A673 (cell line): Measurements from ENCODE around the gene STK10. TPM values are rescaled to one million over a fixed set of nuclear protein-coding genes. Genes with fewer than 3 reads are reported as not detected.

ENCODE experiments used
- BruUV-seq: library from RNA; stranded (reverse); fragments of 400-500 nt; replicated peaks from 2 replicates; lab custom pipeline; 2021; lab: Mats Ljungman, UMichigan
- CTCF ChIA-PET: fragments of 300-600 bp; sonication (Branson Sonifier 250); formaldehyde crosslinking; loops from one replicate; lab custom pipeline; 2022; ENCODE audit warnings: antibody characterized with exemption; lab: Charles Lee
- POLR2A ChIA-PET: fragments of 300-600 bp; sonication (Branson Sonifier 250); formaldehyde crosslinking; loops from one replicate; lab custom pipeline; 2022; ENCODE audit warnings: antibody characterized with exemption; ENCODE audit not compliant: low non-redundant PET; lab: Charles Lee
- DNase-seq: peaks from one replicate; pipeline ENCODE4 v3.0.0-alpha.2; 2015; ENCODE audit warnings: low spot score
- H3K27ac ChIP-seq: fragments of 200-600 bp; sonication (generic); 2 replicates; pipeline ENCODE4 v1.5.1; 2016; ENCODE audit warnings: mixed run types, low read depth, mild to moderate bottlenecking, mixed read lengths, antibody characterized with exemption, low read length; ENCODE audit not compliant: poor library complexity, severe bottlenecking
- H3K27me3 ChIP-seq: fragments of 200-600 bp; sonication (generic); replicated peaks from 2 replicates; pipeline ENCODE4 v1.6.1; 2017; ENCODE audit warnings: mixed run types, low read depth, mild to moderate bottlenecking, mixed read lengths, antibody characterized with exemption, low read length; ENCODE audit not compliant: insufficient read depth, poor library complexity
- H3K36me3 ChIP-seq: fragments of 200-600 bp; sonication (generic); 2 replicates; pipeline ENCODE4 v1.6.1; 2016; ENCODE audit warnings: mixed run types, mild to moderate bottlenecking, mixed read lengths, antibody characterized with exemption, low read length; ENCODE audit not compliant: insufficient read depth, poor library complexity, severe bottlenecking
- H3K4me1 ChIP-seq: fragments of 200-600 bp; sonication (generic); 2 replicates; pipeline ENCODE4 v1.6.1; 2017; ENCODE audit warnings: mixed run types, mild to moderate bottlenecking, mixed read lengths, antibody characterized with exemption, low read length; ENCODE audit not compliant: insufficient read depth, poor library complexity, severe bottlenecking
- H3K4me3 ChIP-seq: fragments of 200-600 bp; sonication (generic); 2 replicates; pipeline ENCODE4 v1.5.1; 2016; ENCODE audit warnings: low read depth, mixed run types, mild to moderate bottlenecking, mixed read lengths, low read length; ENCODE audit not compliant: poor library complexity, severe bottlenecking
- H3K9me3 ChIP-seq: fragments of 200-600 bp; sonication (generic); 2 replicates; pipeline ENCODE4 v1.6.1; 2016; ENCODE audit warnings: mixed run types, low read depth, mild to moderate bottlenecking, mixed read lengths, antibody characterized with exemption, low read length; ENCODE audit not compliant: poor library complexity, severe bottlenecking
- CTCF ChIP-seq: fragments of 300-800, 200-600 bp; sonication (generic); conservative IDR thresholded peaks from 2 replicates; pipeline ENCODE4 v1.5.1; 2017; ENCODE audit warnings: low read depth, mild to moderate bottlenecking, antibody characterized with exemption, low read length, moderate library complexity, mixed read lengths
- EZH2 ChIP-seq: fragments of 200-600 bp; sonication (generic); IDR thresholded peaks from 2 replicates; pipeline ENCODE4 v1.6.1; 2017; ENCODE audit warnings: borderline replicate concordance, low read depth, mild to moderate bottlenecking, mixed read lengths, antibody characterized with exemption, low read length; ENCODE audit not compliant: poor library complexity, severe bottlenecking
- intact Hi-C: fragments of 100-400 bp; cut with micrococcal nuclease; formaldehyde crosslinking; loops from one replicate; pipeline ENCODE4 v1.10.0; 2022; ENCODE audit not compliant: unreplicated experiment
- total RNA-seq: library from RNA; stranded (reverse); gene quantifications from 2 replicates; pipeline ENCODE4 v1.2.3, GENCODE V29; 2021

STK10 gene
- total RNA-seq, 1 experiment from 2014 or later = 3.8 TPM

- Histone ChIP-seq H3K27ac (no peak overlapping the region), H3K27me3 (no peaks in the 10 kb centered on the region), H3K4me3 (no peak overlapping the region), H3K36me3 (no peaks in the 10 kb centered on the region), H3K4me1 (no peaks in the 10 kb centered on the region), H3K9me3 (no peaks in the 10 kb centered on the region)
- ChIA-PET POLR2A (no interaction called here), CTCF (no interaction called here)
- intact Hi-C loops = no loop called here
- no TSS peak for BruUV-seq
- no peak for TF ChIP-seq EZH2
- TF ChIP-seq CTCF = no peak
- DNase-seq = no peak
Observed at GRCh38 chr5:172166030-172166826, 21.8 kb downstream of the STK10 start.

GRCh38 chr5:172165465-172165864 lies 22.6 kb downstream of the STK10 start:
- no peak for TF ChIP-seq EZH2
- TF ChIP-seq CTCF = no peak
- CTCF ChIA-PET = no interaction called here
- no peaks in the 10 kb centered on the region for H3K4me1 ChIP-seq
- DNase-seq = no peak
- no peaks in the 10 kb centered on the region for H3K36me3 ChIP-seq
- no TSS peak for BruUV-seq
- H3K27me3 ChIP-seq = no peaks in the 10 kb centered on the region
- no peak overlapping the region for H3K4me3 ChIP-seq
- POLR2A ChIA-PET = no interaction called here
- no peak overlapping the region for H3K27ac ChIP-seq
- intact Hi-C loops = no loop called here
- H3K9me3 ChIP-seq = no peaks in the 10 kb centered on the region

GRCh38 chr5:172164769-172165212 lies 23.2 kb downstream of the STK10 start:
- BruUV-seq = no TSS peak
- DNase-seq = no peak
- Histone ChIP-seq H3K36me3 (no peaks in the 10 kb centered on the region), H3K27ac (no peak overlapping the region), H3K4me3 (no peak overlapping the region), H3K27me3 (no peaks in the 10 kb centered on the region), H3K9me3 (no peaks in the 10 kb centered on the region), H3K4me1 (no peaks in the 10 kb centered on the region)
- ChIA-PET CTCF (no interaction called here), POLR2A (no interaction called here)
- TF ChIP-seq CTCF = no peak
- TF ChIP-seq EZH2 = no peak
- intact Hi-C loops = no loop called here
